ENCODE measurements around the gene HK1.

HK1 gene

DNA sequence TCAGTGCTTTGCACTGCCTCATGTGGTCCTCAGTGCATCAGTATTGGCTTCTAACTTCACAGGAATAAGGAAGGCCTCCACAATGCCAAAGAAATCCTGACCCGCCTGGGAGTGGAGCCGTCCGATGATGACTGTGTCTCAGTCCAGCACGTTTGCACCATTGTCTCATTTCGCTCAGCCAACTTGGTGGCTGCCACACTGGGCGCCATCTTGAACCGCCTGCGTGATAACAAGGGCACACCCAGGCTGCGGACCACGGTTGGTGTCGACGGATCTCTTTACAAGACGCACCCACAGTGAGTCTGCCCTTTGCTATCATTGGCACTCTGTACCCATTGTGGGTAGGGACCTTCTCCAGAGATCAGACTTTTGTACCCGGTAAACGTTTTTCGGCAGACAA lies 101.5 kb downstream of the HK1 start:
- DNase-seq: no peak

DNA sequence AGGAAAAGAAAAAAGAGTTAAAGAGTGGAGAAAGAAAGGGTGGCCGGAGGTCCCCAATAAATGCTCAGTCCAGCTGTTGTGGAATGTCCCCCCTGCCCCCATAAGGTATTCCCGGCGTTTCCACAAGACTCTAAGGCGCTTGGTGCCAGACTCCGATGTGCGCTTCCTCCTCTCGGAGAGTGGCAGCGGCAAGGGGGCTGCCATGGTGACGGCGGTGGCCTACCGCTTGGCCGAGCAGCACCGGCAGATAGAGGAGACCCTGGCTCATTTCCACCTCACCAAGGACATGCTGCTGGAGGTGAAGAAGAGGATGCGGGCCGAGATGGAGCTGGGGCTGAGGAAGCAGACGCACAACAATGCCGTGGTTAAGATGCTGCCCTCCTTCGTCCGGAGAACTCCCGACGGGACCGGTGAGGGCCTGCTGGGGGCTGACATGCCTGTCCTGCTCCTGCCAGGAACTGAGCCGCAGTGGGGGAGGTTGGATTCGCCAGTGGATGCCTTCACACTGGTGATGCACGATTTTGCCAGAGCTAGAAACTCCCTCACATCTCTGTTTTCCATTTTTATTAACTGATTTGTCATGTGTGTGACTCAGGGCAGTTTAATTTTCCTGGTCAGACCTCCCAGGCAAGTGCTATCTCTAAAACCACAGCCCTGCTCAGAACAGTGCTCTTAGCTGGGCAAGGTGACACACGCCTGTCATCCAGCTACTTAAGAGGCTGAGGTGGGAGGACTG lies 104.3 kb downstream of the HK1 start:
- DNase-seq: no peak

DNA sequence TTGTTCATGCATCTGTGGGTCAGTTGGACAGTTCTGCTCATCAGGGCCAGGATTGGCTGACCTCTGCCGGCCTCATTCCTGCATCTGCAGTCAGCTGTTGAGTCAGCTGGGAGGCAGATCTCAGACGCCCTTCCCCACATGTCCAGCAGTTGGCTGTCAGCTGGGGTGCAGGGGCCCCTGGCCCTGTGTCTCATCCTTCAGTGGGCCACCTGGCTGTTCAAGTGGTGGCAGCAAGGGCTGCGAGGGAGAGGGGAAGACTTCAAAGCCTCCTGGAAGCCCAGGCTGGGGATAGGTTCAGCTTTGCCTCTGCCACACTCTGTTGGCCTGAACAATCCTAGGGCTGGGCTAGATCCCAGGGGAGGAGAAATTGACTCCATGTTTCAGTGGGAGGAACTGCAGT lies 105.3 kb downstream of the HK1 start:
- no peak for DNase-seq

DNA sequence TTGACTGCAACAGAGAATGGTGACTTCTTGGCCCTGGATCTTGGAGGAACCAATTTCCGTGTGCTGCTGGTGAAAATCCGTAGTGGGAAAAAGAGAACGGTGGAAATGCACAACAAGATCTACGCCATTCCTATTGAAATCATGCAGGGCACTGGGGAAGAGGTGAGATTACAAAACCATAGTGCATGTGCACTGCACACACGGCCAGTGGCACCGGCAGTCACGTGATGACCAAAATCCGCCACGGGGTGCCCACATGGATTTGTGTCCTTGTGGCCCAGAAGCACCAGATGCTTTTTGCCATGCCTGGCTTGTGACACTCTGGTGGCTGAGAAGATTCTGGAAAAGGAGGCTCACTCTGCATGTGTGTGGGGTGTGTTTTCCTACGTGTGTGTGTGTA lies 106.0 kb downstream of the HK1 start:
- no peak for DNase-seq

DNA sequence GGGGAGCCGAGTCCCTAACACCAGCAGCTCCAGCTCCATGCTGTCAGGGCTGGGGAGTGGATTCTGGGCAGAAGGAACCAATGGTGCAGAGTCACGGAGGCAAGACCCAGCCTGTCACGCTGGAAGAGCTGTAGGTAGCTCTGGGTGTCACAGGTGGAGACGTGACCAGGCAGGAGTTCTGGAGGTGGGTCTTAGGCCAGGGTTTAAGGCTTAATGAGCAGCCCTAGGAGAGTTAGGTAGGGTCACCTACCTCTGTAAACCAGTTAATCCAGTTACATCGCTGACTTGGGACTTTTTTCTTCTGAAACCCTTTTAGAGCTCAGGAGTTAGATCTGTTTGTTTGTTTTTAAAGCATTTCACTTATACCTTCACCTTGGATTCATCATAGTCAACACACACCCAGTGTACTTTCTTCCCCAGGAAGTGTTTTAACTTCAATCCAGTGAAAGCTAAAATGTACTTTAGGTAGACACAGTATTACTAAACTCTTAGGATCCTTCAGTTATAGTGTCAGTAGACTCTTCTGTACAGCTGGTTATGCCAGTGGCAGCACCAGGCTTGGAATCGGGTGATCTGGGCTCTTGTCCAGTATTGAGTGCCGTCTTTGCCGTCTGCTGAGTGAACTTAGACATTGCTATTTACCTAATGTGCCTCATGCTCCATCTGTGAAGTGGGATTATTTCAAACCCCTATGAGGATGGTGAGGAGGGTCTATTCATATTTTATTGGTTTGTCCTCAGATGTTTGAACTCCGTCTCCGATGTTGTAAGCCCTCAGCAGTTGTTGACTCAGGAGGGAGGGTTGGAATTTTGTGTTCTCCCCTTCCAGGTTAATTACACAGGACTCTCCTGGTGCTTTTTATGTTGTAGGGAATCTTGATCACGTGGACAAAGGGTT lies 107.4 kb downstream of the HK1 start:
- no peak for DNase-seq

DNA sequence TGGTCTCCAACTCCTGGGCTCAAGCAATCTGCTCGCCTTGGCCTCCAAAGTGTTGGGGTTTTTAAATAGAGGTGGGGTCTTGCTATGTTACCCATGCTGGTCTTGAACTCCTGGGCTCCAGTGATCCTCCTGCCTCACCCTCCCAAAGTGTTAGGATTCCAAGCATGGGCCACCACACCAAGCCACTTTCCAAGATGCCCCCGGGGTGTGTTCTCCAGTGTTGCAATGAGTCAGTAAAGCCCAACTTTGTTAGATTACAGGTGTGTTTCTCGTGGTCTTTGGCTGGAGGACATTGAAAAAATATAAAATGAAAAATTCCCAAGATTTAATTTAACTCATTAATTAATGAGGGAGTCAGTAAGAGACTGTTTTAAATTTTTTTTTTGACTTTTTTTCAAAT lies 109.2 kb downstream of the HK1 start:
- no peak for DNase-seq

DNA sequence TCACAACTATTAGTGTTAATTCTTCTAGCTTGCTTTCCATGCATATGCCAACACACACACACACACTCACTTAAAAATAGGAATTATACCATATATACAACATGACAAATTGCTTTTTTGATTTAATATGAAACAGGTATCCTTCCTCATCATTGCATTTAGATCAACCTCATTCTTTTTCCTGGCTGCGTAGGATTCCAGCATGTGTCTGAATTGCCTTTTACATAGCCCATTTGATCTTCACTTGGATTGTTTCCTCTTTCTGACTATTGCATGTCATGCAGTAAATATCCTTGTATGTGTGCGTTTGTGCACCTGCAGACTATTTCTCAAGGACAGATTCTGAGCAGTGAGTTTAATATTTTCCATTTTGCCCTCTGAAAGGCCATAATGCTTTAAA lies 110.2 kb downstream of the HK1 start:
- no peak for DNase-seq

DNA sequence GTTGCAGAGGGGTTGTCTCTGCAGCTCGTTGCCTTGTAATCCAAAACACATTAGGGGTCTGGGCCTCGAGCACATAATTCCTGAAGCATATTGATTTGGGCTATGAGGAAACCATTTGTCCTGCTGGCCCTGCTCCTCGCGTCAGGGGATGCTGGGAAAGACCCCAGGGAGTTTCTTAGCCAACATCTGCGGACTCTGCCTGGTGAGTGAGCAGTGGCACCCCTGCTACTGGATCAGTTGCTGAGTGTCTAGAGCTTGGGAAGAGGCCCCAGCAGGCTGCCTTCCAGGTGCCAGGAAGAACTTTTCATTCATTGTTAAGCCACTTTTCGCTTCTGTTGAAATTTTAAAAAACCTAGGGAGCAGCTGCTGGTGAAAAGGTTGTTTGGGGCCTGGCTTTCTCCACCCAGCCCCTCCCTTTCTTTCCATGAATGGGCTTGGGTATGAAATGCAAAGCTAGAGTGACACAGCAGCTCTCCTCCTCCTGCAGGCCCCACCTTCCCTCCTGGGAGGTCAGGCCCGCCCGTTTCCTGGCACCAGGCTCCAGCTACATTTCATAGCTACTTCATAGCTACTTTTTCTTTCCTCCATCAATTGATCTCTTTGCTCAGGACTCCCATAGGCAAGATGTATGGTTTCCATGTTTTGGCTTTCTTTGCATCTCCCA lies 111.7 kb downstream of the HK1 start:
- DNase-seq: no peak

DNA sequence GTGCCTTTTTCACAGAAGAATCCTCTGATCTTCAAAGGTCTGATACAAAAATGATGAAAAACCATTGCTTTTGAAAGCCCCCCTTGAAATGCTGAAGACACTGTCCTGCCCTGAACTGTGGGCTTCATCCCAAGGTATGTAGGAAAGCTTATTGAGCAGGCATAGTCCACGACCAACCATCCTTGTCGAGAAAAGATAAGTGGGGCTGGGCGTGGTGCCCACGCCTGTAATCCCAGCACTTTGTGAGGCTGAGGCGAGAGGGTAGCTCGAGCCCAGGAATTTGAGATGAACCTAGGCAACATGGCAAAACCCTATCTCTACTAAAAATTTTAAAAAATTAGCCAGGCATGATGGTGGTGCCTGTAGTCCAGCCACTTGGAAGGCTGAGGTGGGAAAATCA lies 112.9 kb downstream of the HK1 start:
- DNase-seq: no peak

DNA sequence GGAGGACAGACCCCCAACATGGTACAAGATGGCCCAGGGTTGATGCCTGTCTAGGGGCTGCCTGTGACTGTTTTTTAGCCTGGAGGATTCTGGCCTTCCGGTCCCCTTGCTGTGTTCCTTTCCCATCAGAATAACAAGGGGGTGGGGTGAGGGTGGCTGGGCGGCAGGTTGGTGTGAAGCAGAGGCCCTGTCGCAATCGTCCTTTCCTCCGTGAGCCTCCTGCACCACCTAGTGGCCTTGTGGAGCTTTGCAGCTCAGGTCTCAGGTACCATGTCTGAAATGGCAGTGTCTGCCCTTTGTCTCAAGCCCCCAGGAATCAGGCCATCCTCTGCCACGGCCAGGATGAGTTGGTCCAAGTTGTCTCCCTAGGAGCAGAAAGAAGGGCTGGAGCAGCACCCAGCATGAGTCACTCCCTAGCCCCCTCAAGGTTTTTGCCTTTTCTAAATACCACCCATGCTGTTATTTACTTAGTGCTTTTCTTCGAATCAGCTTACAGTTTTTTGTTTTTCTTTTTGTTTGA lies 114.2 kb downstream of the HK1 start:
- DNase-seq: peak; percentile 85

DNA sequence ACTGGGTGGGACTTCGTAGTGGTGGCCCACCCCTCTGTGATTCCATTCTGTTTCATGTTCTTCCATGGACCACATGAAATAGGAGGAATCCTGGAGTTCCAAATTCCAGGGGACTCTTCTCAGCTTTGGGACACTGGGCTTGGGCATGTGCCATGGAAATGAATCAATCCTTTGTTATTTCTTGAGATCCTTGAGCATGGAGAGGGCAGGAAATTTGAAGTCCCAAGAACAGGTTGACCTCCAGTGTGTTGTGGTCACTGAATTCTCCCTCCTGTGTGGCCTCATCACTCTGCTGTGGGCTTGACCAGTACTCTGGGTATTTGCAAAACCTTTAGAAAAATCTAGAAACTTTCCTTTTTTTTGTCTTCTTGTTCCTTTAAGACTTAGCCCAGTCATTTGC lies 115.7 kb downstream of the HK1 start:
- DNase-seq: no peak

DNA sequence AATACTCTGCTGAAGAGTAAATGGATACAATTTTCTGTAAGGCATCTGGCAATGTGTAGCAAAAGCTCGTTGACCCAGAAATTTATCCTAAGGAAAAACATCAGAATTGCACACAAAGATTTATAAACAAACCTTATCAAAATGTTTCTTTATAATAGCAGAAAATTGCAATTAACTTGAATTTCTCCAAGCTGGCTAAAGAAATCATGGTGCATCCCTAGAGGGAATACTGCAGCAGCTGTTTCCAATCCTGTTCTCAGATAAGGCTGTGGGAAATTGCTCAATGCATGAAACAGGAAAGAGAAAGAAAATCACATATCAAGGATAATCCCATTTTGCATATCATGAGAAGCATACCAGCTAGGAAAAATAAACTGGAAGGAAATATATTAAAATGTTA lies 119.7 kb downstream of the HK1 start:
- DNase-seq: no peak

DNA sequence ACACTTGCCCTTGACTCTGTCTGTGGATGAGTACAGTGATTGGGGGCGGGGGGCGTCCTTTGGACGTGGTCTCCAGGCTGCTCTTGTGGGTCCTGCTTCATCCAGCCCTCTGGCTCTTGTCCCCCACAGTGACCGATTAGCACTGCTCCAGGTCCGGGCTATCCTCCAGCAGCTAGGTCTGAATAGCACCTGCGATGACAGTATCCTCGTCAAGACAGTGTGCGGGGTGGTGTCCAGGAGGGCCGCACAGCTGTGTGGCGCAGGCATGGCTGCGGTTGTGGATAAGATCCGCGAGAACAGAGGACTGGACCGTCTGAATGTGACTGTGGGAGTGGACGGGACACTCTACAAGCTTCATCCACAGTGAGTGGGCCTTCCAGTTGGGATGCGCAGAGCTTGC lies 120.2 kb downstream of the HK1 start:
- DNase-seq: no peak

DNA sequence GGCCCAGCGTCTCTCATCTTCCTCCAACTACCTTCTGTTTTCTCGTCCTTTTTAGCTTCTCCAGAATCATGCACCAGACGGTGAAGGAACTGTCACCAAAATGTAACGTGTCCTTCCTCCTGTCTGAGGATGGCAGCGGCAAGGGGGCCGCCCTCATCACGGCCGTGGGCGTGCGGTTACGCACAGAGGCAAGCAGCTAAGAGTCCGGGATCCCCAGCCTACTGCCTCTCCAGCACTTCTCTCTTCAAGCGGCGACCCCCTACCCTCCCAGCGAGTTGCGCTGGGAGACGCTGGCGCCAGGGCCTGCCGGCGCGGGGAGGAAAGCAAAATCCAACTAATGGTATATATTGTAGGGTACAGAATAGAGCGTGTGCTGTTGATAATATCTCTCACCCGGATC lies 122.6 kb downstream of the HK1 start:
- DNase-seq: no peak

DNA sequence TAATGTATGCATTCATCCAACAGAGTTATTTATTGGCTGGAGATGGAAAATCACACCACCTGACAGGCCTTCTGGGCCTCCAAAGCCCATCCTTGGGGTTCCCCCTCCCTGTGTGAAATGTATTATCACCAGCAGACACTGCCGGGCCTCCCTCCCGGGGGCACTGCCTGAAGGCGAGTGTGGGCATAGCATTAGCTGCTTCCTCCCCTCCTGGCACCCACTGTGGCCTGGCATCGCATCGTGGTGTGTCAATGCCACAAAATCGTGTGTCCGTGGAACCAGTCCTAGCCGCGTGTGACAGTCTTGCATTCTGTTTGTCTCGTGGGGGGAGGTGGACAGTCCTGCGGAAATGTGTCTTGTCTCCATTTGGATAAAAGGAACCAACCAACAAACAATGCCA lies 123.1 kb downstream of the HK1 start:
- no peak for DNase-seq

DNA sequence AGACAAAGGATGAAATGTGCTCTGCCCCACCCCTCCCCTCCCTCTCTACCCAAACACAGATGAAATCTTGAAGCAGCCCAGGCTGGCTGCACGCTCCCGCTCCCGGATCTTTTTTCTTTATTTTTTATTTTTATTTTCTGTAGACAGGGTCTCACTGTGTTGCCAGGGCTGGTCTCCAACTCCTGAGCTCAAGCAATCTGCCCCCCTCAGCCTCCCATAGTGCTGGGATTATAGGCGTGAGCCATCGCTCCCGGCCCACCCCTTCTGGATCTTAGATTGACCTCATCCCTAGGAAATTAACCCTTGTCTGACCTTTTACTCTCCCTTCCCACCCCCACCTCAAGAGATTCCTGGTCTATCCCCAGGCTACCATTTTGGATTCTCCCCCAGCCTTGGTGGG lies 124.1 kb downstream of the HK1 start:
- DNase-seq: no peak

DNA sequence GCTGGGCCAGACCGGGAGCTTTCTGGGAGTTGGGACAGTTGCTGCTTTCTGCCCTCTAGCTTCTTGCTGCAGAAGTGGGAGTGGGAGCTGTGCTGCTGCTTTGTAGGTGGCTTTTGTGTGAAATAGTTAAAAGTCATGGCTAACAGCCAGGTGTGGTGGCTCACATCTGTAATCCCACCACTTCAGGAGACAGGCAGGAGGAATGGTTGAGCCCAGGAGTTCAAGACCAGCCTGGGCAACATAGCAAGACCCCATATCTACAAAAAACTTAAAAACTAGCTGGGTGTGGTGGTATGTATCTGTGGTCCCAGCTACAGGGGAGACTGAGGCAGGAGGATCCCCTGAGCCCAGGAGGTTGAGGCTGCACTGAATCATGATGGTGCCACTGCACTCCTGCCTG lies 124.8 kb downstream of the HK1 start:
- DNase-seq: no peak

DNA sequence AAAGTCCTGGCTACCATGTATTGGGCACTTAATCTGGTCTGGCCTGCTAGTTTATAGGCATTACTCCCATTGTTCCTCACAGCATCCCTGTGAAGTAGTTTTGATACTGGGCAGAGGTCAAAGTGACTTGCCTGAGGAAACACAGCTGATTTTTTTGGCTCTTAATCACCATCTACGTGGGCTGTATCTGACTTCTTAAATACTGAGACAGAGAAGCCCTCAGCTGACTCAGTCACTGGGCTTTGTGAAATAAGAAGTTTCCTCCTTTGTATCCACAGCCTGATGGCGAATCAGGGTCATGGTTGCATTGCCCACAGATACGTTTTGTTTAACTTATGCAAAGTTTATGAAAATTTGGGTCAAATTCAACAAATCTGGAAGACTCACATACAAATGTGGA lies 125.2 kb downstream of the HK1 start:
- DNase-seq: no peak

DNA sequence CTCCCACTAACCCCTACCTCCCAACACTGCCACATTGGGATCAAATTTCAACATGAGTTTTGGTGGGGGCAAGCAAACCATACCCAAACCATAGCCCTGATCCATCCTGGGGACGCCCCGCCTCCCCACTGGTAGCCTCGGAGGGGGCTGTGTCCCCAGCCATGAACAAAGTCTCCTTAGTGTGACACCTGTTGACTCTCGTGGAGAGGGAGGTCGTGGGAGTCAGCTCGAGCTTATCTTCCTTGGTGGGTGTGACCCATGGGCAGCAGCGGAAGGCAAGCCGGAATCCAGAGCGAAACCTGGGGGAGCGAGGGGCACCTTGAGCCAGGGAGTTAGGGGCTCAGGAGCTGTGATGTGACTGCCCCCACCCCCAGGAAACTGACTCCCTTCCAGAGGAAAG lies 126.5 kb downstream of the HK1 start:
- no peak for DNase-seq

DNA sequence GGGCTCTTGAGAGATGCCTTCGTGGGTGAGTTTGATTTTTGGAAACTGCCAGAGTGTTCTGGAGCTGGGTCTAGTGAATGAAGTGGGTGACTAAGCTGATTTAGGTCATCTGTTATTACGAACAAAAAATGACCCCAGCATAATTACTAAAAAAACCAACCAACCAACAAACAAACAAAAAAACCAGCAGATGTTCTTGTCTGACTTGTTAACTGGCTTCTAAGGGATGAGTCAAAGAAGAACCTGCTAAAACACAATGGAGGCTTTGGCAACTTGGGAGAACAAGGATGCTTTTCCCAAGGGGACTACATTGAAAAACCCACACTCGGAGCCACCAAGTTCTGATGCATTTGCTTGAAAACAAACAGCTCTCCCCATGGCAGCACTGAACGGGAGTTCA lies 126.9 kb downstream of the HK1 start:
- no peak for DNase-seq

DNA sequence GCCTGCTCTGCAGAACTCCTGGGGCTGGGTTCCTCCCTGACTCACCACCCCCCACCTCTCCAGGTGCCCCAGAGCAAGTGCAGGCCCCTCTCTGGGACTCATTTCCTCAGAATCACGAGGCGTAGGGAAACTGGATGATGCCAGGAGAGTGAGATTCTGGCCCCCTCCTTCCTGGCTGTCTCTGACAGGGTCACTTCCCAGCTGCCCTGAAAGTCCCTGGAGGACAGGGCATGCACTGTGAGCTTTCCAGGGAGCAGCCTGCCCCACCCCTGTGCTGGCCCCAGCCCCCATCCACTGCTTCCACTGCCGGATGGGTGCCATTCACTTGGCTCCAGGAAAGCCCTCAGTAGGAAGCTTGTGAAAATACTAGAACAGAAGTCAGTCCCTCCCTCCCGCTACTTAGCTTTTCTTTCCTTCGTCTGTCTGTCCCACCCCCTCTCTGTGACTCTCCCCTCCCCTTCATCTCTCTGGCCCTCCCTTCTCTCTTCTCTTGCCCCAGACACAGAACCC lies 128.1 kb downstream of the HK1 start:
- DNase-seq: no peak

DNA sequence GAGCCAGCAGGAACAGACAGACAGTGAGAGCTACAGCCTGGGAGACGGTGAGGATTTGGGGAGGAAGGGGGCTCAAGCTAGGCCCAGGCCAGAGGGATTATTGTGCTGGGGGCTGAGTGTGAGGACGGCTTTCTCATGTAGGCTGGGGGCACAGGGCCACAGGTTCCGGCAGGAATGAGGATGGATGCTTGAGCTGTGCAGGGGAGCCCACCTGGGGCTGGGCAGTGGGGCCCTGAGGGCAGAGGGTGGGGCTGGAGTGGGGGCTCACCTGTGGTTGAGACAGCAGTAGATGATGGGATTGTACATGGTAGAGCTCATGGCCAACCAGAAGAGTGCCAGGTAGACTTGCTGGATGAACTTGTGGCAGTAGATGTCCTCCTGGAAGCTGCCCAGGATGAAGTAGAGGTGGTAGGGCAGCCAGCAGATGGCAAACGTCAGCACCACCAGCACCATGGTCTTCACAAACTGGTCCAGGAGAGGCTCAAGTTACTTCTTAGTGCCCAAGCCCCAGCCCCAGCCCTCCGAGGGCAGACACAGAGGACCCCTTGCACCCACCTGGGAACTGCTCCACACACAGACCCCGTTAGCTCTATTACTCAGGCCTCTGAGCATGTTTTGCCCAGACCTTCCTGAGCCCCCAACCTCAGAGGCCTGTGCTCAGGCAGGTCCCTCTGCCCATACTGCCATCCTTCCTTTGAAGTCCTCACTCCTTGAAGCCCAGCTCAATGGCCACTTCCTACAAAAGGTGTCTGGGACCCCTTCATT lies 128.7 kb downstream of the HK1 start:
- no peak for DNase-seq
